CD4-positive, alpha-beta T cell treated with Interleukin-6 at 100 ng/mL for 8 hours (primary cell): ENCODE data around the gene PPP1R14B.

ENCODE experiments used
- DNase-seq: peaks from one replicate; pipeline ENCODE4 v3.0.0-alpha.2; 2020; ENCODE audit warnings: mixed read lengths, low spot score

Gene PPP1R14B

DNA sequence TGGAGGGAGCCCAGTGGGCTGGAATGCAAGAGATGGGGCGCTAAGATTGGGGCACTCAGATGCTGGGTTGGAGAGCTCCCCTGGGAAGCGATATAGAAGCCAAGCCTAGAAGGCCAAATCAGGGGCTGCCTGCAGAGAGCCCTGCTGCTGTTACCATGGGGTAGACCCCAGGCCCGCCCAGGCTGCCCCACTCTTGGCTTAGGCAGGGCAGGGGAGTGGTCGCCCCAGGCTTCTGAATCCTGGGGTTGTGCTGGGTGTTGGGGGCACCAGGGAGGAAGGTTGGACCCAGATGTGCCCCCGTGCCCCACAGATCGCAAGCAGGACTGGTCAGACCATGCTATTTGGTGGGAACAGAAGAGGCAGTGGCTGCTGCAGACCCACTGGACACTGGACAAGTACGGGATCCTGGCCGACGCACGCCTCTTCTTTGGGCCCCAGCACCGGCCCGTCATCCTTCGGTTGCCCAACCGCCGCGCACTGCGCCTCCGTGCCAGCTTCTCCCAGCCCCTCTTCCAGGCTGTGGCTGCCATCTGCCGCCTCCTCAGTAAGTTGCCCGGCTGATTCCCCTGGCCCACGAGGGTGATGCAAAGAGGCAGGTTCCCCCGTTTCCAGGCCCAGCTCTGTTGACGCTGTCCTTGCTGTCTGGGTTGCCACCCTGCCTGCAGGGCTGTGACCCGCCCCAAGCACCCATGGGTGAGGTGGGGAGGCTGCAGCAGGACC, 36.3 kb downstream of the PPP1R14B start:
- DNase-seq, result no peak

DNA sequence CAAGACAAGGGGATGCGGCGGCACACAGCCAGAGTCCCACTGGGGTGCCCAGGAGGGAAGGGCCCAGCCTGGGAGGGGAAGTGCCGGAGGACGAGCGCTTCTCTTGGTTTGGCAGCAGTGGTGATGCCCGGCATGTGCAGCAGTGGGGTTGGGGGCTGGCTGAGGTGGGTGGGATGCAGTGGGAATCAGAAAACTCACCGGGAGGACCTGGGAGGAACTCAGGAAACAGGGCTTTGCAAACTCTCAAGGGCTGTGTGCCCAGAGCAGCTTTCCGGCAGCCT, 37.2 kb downstream of the PPP1R14B start:
- DNase-seq, result no peak

DNA sequence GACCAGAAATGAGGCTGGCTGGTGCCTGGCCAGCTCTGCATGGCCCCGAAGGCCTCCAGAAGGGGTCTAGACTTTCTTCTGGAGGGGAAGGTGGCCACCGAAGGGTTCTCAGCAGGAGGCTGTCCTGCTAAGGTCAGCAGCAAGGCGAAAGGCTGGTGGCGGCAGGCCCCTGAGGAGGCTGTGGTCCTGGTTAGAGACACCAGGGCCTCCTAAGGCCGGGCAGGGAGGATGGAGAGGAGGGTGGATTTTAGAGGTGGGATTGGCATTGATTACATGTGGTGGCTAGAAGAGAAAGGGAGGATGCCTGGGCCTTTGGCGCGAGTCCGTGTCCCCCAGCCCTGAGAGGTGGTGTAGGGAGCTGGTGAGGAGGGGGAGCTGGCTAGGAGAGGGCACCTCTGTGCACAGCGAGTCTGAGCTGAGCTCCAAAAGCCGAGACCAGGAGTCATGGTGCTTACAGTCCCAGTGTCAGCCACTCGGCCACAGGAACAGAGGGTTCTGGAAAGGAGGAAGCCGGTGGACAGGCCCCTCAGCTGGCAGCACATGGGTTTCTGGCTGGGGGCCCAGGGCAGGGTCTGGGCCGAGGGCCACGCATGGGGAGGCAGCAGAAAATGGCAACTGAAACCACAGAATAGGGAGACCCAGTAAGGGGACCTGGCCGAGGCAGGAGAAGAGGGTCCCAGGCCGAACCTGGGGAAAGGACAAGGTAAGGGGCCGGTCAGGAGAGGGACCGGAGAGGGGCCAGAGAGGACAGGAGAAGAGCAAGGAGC, 37.8 kb downstream of the PPP1R14B start:
- no peak for DNase-seq

DNA sequence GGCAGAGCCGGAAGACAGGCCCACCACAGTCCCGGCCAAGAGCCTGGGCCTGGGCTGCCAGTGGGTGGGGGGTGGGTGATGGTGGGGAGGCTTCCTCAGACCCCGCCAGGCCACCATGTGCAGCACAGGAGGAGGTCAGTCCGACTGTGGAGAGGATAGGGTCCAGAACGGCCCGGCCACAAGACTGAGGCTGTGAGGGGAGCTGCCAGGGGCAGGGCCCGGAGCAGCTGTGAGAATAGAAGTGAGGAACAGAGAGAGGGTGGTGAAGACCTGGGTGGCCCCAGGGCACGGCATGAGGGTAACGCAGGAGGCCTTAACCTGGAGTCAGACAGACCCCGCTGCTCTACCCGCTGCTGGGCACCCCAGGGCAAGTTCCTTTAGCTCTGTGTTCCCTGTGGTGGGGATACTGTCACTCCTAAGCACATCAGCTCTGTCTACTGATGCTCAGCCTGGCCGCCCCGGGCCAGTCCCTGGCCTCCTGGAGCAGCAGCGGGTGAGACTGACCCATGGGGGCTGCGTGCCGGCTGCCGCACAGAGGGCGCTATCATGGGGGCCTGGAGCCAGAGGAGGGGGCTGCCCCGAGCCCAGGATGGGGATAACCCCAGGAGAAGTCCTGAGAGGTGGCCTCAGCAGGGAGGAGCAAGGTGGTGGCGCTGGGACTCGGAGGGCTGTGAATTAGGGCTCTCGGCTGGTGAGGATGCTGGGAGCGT, 38.5 kb downstream of the PPP1R14B start:
- no peak for DNase-seq

DNA sequence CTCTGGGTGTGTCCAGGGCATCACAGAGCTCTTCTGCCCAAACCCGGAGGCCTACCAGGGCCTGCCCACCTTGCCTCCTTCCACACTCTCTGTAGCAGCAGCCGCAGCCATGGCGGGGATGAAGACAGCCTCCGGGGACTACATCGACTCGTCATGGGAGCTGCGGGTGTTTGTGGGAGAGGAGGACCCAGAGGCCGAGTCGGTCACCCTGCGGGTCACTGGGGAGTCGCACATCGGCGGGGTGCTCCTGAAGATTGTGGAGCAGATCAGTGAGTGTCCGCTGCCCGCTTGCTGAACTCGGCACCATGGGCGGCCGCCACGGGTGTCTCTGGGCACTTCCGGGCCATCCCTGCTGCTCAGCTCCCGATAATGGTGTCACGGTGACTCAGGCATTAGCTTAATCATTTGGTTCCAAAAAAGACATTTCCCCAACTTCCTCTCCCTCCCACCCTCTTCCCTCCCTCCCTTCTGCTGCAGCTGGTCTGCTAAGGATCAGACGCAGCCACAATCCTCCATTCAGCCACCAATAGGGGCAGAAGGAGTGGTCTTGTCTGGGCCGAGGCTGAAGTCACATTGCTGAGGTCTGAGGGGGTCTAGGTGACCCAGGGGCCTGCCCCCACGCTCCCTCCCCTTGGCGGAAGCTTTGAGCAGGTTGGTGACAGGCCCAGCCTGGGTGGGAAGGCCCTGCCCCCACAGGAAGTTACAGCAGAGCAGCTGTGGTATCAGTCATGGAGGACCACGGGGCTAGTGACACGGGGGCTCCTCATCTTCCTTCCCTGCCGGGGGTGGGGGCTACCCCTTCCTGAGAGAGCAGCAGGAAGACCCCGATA, 39.3 kb downstream of the PPP1R14B start:
- peak; percentile 78 for DNase-seq

DNA sequence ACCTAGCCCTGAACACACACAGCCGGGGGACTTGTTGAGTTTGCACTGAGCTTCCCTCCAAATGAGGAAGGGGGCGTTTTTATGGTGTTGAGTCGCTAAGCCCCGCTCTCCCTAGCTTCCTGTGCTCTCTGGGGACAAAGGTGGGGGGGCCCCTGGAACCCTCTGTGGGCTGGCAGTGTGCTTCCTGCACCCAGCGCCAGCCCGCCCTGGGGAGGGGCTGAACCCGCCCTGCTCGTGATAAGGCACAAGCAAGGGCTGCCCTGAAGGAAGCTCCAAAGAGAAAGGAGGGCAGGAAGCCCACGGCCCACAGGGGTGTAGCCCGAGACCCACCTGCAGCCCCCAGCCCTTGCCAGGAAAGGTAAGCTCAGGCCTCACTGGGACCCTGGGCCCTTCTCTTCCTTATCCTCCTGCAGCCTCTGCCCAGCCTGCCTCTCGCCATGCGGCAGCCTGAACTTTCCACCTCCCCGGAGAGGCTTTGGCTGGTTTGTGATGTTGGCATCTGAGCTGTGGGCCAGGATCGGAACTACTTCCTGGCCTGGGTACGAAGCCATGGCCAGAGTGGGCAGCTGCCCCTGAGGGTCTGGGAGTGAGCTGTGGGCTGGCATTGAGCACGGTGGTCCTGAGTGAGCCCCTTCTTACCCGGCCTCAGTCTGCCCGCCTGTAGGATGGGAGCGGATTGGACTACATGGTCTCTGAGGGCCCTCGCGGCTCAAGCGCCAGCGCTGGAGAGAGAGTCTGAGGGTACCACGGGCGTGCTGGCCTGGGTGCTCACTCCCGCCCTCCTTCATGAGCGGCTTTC, 40.1 kb downstream of the PPP1R14B start, which contains the start of gene FERMT3:
FERMT3 (plus strand) TSS at position 265 of the 799 bp plus-strand sequence. CDS start 644 bp downstream, outside the sequence.
- DNase-seq, result peak; percentile 85

DNA sequence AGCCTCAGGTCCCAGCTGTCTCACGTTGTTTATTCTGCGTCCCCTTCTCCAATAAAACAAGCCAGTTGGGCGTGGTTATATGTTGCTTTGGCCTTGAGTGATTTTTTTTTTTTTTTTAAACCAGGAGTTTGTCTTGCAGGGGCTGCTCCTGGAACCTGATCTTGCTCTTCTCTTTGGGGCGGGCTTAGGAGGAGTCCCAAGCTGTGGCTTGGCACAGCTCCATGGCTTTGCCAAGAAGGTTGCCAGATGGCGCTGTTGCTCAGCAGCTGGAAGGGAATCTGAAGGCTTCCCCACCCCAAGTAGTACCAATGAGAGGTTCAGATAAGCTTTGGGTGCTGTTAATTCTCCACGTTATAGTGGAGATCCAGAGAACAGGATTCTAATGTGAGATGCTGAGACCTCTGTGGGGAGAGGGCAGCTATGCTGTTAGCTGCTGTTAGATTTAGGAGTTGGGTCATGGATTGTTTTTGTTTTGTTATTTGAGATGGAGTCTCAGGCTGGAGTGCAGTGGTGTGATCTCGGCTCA, 42.2 kb downstream of the PPP1R14B start:
- DNase-seq, result peak; percentile 87

DNA sequence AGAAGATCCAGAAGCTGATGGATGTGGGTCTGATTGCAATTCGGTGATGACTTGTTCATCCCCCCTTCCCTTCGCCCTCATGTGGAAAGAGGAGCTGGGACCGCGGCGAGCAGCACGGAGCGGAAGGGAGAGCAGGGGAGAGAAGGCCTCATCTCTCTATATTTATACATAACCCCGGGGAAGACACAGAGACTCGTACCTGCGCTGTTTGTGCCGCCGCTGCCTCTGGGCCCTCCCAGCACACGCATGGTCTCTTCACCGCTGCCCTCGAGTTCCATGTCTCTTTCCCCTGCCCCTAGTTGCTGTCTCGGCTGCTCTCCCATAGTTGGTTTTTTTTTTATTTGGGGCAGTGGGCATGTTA, 42.7 kb downstream of the PPP1R14B start:
- DNase-seq, result no peak

DNA sequence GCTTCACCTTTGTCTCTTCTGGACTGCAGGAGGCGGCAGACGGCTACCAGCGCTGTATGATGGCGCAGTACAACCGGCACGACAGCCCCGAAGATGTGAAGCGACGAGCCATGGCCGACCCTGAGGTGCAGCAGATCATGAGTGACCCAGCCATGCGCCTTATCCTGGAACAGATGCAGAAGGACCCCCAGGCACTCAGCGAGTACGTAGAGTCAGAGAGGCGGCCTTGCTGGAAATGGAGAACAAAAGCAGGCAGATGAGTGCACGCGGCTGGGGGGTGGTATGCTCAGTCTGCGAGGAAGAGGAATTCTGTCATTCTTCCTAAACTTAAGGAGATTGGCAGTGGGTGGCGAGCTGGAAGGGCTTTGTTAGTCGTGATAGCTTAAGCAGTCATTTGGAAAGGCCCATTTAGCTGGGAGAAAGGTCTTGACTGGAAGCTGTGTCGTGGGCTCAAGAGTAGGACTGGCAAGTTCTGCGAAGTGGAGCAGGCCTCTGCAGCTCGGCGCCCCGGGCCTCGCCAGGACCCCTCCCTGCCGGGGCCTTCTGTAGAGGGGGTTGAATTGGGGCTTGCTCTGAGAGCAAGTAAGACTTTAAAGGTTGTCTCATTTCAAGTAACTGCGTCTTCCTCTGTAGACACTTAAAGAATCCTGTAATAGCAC, 43.2 kb downstream of the PPP1R14B start:
- DNase-seq, result no peak

DNA sequence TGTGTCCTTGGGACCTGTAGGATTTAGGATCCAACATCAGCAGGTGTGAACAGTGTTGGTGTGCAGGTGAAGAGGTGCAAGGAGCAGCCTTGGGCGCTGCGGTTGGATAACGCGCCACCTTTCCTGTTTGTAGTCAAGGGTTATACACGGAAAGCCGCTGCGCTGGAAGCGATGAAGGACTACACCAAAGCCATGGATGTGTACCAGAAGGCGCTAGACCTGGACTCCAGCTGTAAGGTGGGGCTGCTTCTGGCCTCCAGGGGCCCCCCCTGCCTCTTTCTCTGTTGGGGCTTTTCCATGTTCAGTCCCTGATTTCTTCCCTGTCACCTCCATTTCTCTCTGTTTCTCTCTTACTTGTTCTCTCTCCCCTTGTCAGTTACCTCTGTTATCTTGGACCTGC, 43.8 kb downstream of the PPP1R14B start:
- DNase-seq, result no peak

DNA sequence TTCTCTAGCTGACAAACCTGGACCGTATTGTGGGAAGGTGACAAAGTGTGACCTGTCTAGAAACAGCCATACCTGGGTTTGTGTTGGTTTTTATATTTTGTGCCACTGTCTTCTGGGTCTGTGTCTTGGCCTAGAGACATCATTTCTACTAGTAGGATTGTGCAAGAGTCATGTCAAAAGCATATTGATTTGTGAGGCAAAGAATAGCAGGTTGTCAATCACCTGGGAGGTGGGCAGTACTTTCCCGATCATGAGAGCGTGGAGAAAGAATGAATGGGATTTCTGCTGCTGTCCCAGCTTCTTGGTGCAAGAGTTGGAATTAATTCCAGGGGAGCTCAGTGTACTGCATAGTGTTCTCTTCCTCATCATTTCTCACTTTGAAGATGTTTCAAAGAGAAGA, 45.2 kb downstream of the PPP1R14B start:
- no peak for DNase-seq

DNA sequence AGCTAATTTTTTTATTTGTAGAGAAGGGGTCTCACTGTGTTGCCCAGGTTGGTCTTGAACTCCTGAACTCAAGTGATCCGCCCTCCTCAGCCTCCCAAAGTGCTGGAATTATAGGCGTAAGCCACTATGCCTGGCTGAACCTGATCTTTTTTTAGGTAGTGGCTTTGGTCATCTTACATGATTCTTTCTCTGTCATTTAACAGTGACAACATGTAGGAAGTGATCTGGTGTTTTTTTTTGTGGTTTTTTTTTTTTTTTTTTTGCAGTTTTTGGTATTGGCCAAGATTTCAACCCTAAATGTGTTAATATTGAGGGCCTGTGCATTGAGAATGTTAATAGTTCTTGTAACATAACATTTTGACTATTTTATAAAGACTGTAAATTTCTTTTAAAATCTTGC, 48.2 kb downstream of the PPP1R14B start:
- DNase-seq, result no peak

DNA sequence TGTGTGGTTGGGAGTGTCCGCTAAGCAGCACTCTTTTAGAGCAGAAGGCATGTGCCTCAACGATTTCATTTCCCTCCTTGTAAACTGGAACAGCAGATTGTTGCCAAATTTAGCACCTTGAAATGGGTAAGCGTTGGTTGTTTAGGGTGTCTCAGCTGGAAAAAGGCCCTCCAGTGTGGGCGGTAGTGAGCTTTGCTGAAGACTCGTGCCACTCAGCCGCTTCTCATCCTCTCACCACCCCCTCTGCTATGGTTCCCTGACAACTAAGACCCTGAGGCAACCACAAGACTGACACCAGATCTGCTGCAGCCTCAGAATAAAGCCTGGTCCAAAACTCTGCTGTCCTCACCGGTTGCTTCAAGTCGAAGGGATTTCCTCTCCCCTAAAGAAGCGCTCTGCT, 50.1 kb downstream of the PPP1R14B start:
- no peak for DNase-seq
